ENCODE measurements around the gene ZNF432.

GRCh38 chr19:51993422-51993821 lies 55.2 kb downstream of the ZNF432 start:
- TF ChIP-seq, protein P1, sequence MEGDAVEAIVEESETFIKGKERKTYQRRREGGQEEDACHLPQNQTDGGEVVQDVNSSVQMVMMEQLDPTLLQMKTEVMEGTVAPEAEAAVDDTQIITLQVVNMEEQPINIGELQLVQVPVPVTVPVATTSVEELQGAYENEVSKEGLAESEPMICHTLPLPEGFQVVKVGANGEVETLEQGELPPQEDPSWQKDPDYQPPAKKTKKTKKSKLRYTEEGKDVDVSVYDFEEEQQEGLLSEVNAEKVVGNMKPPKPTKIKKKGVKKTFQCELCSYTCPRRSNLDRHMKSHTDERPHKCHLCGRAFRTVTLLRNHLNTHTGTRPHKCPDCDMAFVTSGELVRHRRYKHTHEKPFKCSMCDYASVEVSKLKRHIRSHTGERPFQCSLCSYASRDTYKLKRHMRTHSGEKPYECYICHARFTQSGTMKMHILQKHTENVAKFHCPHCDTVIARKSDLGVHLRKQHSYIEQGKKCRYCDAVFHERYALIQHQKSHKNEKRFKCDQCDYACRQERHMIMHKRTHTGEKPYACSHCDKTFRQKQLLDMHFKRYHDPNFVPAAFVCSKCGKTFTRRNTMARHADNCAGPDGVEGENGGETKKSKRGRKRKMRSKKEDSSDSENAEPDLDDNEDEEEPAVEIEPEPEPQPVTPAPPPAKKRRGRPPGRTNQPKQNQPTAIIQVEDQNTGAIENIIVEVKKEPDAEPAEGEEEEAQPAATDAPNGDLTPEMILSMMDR (conservative IDR thresholded peaks at IDR 0.05 in 1 of 2, IDR thresholded peaks at IDR 0.05 in 1 of 2; ENCODE audit: extremely low read depth in 1 of 2, insufficient read depth in 1 of 2, low read depth in 1 of 2, low read length in 2 of 2), result no peak
- TF ChIP-seq EZH2 (IDR thresholded peaks at IDR 0.05; ENCODE audit: borderline replicate concordance, low read length), result no peak
